A673 (cell line): ENCODE measurements around the gene STXBP4. TPM values are rescaled to one million over a fixed set of nuclear protein-coding genes. Genes with fewer than 3 reads are reported as not detected.
A peak's percentile ranks its signal among the peaks of the same experiment; 100 is the strongest.

Experiments used
- BruUV-seq: library from RNA; stranded (reverse); fragments of 400-500 nt; replicated peaks from 2 replicates; lab custom pipeline; 2021; lab: Mats Ljungman, UMichigan
- CTCF ChIA-PET: fragments of 300-600 bp; sonication (Branson Sonifier 250); formaldehyde crosslinking; loops from one replicate; lab custom pipeline; 2022; ENCODE audit warnings: antibody characterized with exemption; lab: Charles Lee
- POLR2A ChIA-PET: fragments of 300-600 bp; sonication (Branson Sonifier 250); formaldehyde crosslinking; loops from one replicate; lab custom pipeline; 2022; ENCODE audit warnings: antibody characterized with exemption; ENCODE audit not compliant: low non-redundant PET; lab: Charles Lee
- DNase-seq: peaks from one replicate; pipeline ENCODE4 v3.0.0-alpha.2; 2015; ENCODE audit warnings: low spot score
- H3K27ac ChIP-seq: fragments of 200-600 bp; sonication (generic); 2 replicates; pipeline ENCODE4 v1.5.1; 2016; ENCODE audit warnings: mixed run types, low read depth, mild to moderate bottlenecking, mixed read lengths, antibody characterized with exemption, low read length; ENCODE audit not compliant: poor library complexity, severe bottlenecking
- H3K27me3 ChIP-seq: fragments of 200-600 bp; sonication (generic); replicated peaks from 2 replicates; pipeline ENCODE4 v1.6.1; 2017; ENCODE audit warnings: mixed run types, low read depth, mild to moderate bottlenecking, mixed read lengths, antibody characterized with exemption, low read length; ENCODE audit not compliant: insufficient read depth, poor library complexity
- H3K36me3 ChIP-seq: fragments of 200-600 bp; sonication (generic); 2 replicates; pipeline ENCODE4 v1.6.1; 2016; ENCODE audit warnings: mixed run types, mild to moderate bottlenecking, mixed read lengths, antibody characterized with exemption, low read length; ENCODE audit not compliant: insufficient read depth, poor library complexity, severe bottlenecking
- H3K4me1 ChIP-seq: fragments of 200-600 bp; sonication (generic); 2 replicates; pipeline ENCODE4 v1.6.1; 2017; ENCODE audit warnings: mixed run types, mild to moderate bottlenecking, mixed read lengths, antibody characterized with exemption, low read length; ENCODE audit not compliant: insufficient read depth, poor library complexity, severe bottlenecking
- H3K4me3 ChIP-seq: fragments of 200-600 bp; sonication (generic); 2 replicates; pipeline ENCODE4 v1.5.1; 2016; ENCODE audit warnings: low read depth, mixed run types, mild to moderate bottlenecking, mixed read lengths, low read length; ENCODE audit not compliant: poor library complexity, severe bottlenecking
- H3K9me3 ChIP-seq: fragments of 200-600 bp; sonication (generic); 2 replicates; pipeline ENCODE4 v1.6.1; 2016; ENCODE audit warnings: mixed run types, low read depth, mild to moderate bottlenecking, mixed read lengths, antibody characterized with exemption, low read length; ENCODE audit not compliant: poor library complexity, severe bottlenecking
- CTCF ChIP-seq: fragments of 300-800, 200-600 bp; sonication (generic); conservative IDR thresholded peaks from 2 replicates; pipeline ENCODE4 v1.5.1; 2017; ENCODE audit warnings: low read depth, mild to moderate bottlenecking, antibody characterized with exemption, low read length, moderate library complexity, mixed read lengths
- EZH2 ChIP-seq: fragments of 200-600 bp; sonication (generic); IDR thresholded peaks from 2 replicates; pipeline ENCODE4 v1.6.1; 2017; ENCODE audit warnings: borderline replicate concordance, low read depth, mild to moderate bottlenecking, mixed read lengths, antibody characterized with exemption, low read length; ENCODE audit not compliant: poor library complexity, severe bottlenecking
- intact Hi-C: fragments of 100-400 bp; cut with micrococcal nuclease; formaldehyde crosslinking; loops from one replicate; pipeline ENCODE4 v1.10.0; 2022; ENCODE audit not compliant: unreplicated experiment
- total RNA-seq: library from RNA; stranded (reverse); gene quantifications from 2 replicates; pipeline ENCODE4 v1.2.3, GENCODE V29; 2021

Gene STXBP4
- total RNA-seq, 1 experiment from 2014 or later, result 24.2 TPM

- ChIA-PET CTCF (interaction anchor here (2.0 kb wide), 1 partner anchor 41 kb away, joined by 9 read pairs; no protein-coding TSS in a partner anchor), POLR2A (interaction anchor here (0.6 kb wide), 3 partner anchors 41 to 97 kb away, joined by 4 to 10 read pairs (median 6); no protein-coding TSS in a partner anchor)
- no peaks in the 10 kb centered on the region for H3K36me3 ChIP-seq
- no peaks in the 10 kb centered on the region for H3K9me3 ChIP-seq
- peak; percentile 98 for DNase-seq
- intact Hi-C loops, result loop anchor here (1.0 to 2.0 kb wide), 3 partner anchors 41 to 184 kb away; no protein-coding TSS in a partner anchor
- H3K27ac ChIP-seq, result peak overlapping the region; percentile 72
- H3K4me1 ChIP-seq, result peaks cover 65% of the 10 kb centered on the region
- no peak overlapping the region for H3K4me3 ChIP-seq
- no TSS peak for BruUV-seq
- TF ChIP-seq EZH2 (no peak), CTCF (no peak)
- H3K27me3 ChIP-seq, result no peaks in the 10 kb centered on the region
These were observed 198.6 kb downstream of the STXBP4 start for GRCh38 chr17:55167024-55167725.

GRCh38 chr17:55168958-55169687, 200.6 kb downstream of the STXBP4 start:
- H3K27ac ChIP-seq, result peak overlapping the region; percentile 70
- CTCF ChIA-PET, result no interaction called here
- peaks cover 5% of the 10 kb centered on the region for H3K36me3 ChIP-seq
- TF ChIP-seq CTCF (no peak), EZH2 (no peak)
- peak; percentile 55 for DNase-seq
- H3K4me1 ChIP-seq, result peaks cover 49% of the 10 kb centered on the region
- BruUV-seq, result no TSS peak
- POLR2A ChIA-PET, result interaction anchor here (0.6 kb wide), 1 partner anchor 40 kb away, joined by 5 read pairs; no protein-coding TSS in a partner anchor
- intact Hi-C loops, result no loop called here
- peaks cover 8% of the 10 kb centered on the region for H3K9me3 ChIP-seq
- H3K4me3 ChIP-seq, result no peak overlapping the region
- no peaks in the 10 kb centered on the region for H3K27me3 ChIP-seq

GRCh38 chr17:55171634-55172328, 203.2 kb downstream of the STXBP4 start:
- Histone ChIP-seq H3K36me3 (peaks cover 9% of the 10 kb centered on the region), H3K4me1 (peaks cover 47% of the 10 kb centered on the region), H3K4me3 (no peak overlapping the region), H3K27ac (no peak overlapping the region), H3K9me3 (peaks cover 12% of the 10 kb centered on the region), H3K27me3 (no peaks in the 10 kb centered on the region)
- CTCF ChIA-PET, result no interaction called here
- intact Hi-C loops, result no loop called here
- POLR2A ChIA-PET, result no interaction called here
- TF ChIP-seq EZH2 (no peak), CTCF (no peak)
- no TSS peak for BruUV-seq
- DNase-seq, result no peak
